DMS153 (cell line): ENCODE measurements around the gene RMC1.
"Not testable (repeated sequence)": the region's sequence is repeated elsewhere in the genome, so short reads cannot be mapped to it uniquely, and the experiment has no call there.

Source experiments
- DNase-seq: peaks from one replicate; lab custom pipeline; 2025; lab: John Stamatoyannopoulos, UW

The RMC1 gene

GRCh38 chr18:23563377-23564043, 60.2 kb downstream of the RMC1 start:
- no peak for DNase-seq

GRCh38 chr18:23565916-23566547, 62.7 kb downstream of the RMC1 start:
- DNase-seq, result no peak

- no peak for DNase-seq
Observed at GRCh38 chr18:23567671-23568070, 64.4 kb downstream of the RMC1 start.

GRCh38 chr18:23568281-23569138, 65.2 kb downstream of the RMC1 start:
- no peak for DNase-seq

GRCh38 chr18:23569299-23570063, 66.2 kb downstream of the RMC1 start:
- DNase-seq, result no peak

- DNase-seq, result no peak
Observed at GRCh38 chr18:23570912-23571504, 67.7 kb downstream of the RMC1 start.

GRCh38 chr18:23572012-23572411, 68.7 kb downstream of the RMC1 start:
- no peak for DNase-seq

- no peak for DNase-seq
Observed at GRCh38 chr18:23572570-23572969, 69.3 kb downstream of the RMC1 start.

GRCh38 chr18:23573020-23573419, 69.7 kb downstream of the RMC1 start:
- DNase-seq, result no peak

- no peak for DNase-seq
Observed at GRCh38 chr18:23573626-23574431, 70.5 kb downstream of the RMC1 start.

GRCh38 chr18:23574611-23575308, 71.4 kb downstream of the RMC1 start:
- DNase-seq, result no peak

- DNase-seq, result no peak
Observed at GRCh38 chr18:23575309-23575651, 72.0 kb downstream of the RMC1 start.

- DNase-seq, result not testable (repeated sequence)
Observed at GRCh38 chr18:23577521-23577920, 74.2 kb downstream of the RMC1 start.

GRCh38 chr18:23578067-23578701, 74.9 kb downstream of the RMC1 start:
- no peak for DNase-seq

- no peak for DNase-seq
Observed at GRCh38 chr18:23578891-23579653, 75.8 kb downstream of the RMC1 start.

GRCh38 chr18:23580677-23581367, 77.5 kb downstream of the RMC1 start:
- no peak for DNase-seq
